Neural cell (in vitro differentiated cells): ENCODE measurements around the gene REPIN1.

ENCODE experiments used
- CTCF ChIP-seq: fragments of 450-650 bp; IDR thresholded peaks from 2 replicates; pipeline ENCODE4 v1.5.1; 2014; ENCODE audit warnings: antibody characterized with exemption, mild to moderate bottlenecking, moderate library complexity; ENCODE audit not compliant: poor library complexity, severe bottlenecking
- EP300 ChIP-seq: fragments of 450-650 bp; conservative IDR thresholded peaks from 2 replicates; pipeline ENCODE4 v1.6.1; 2014; ENCODE audit warnings: antibody characterized with exemption, mild to moderate bottlenecking, moderate library complexity; ENCODE audit not compliant: poor library complexity, severe bottlenecking
- EZH2 ChIP-seq: fragments of 200-600, 300-800 bp; shearing (Covaris generic), sonication (generic); IDR thresholded peaks from 2 replicates; pipeline ENCODE4 v1.6.1; 2014; ENCODE audit warnings: antibody characterized with exemption, low read length, borderline replicate concordance, mild to moderate bottlenecking; ENCODE audit not compliant: insufficient read depth, poor library complexity, severe bottlenecking
- MXI1 ChIP-seq: fragments of 450-650 bp; conservative IDR thresholded peaks from 2 replicates; pipeline ENCODE4 v1.6.1; 2014; ENCODE audit warnings: antibody characterized with exemption, mild to moderate bottlenecking; ENCODE audit not compliant: poor library complexity, severe bottlenecking
- POLR2AphosphoS5 ChIP-seq: IDR thresholded peaks from 2 replicates; pipeline ENCODE4 v1.6.1; 2012
- RAD21 ChIP-seq: fragments of 450-650 bp; conservative IDR thresholded peaks from 2 replicates; pipeline ENCODE4 v1.6.1; 2014; ENCODE audit warnings: antibody characterized with exemption, mild to moderate bottlenecking, moderate library complexity
- SMC3 ChIP-seq: fragments of 450-650 bp; conservative IDR thresholded peaks from 2 replicates; pipeline ENCODE4 v1.6.1; 2014; ENCODE audit warnings: antibody characterized with exemption, mild to moderate bottlenecking, moderate library complexity; ENCODE audit not compliant: poor library complexity
- TAF1 ChIP-seq: IDR thresholded peaks from 2 replicates; pipeline ENCODE4 v1.6.1; 2012; ENCODE audit warnings: low read depth

GRCh38 chr7:150321788-150322113 lies 46.9 kb upstream of the REPIN1 start:
- TF ChIP-seq POLR2AphosphoS5 (no peak), SMC3 (no peak), EP300 (no peak), CTCF (no peak), EZH2 (no peak), TAF1 (no peak), RAD21 (no peak), MXI1 (no peak)
